ENCODE data around the gene SPATA21. TPM values are rescaled to one million over a fixed set of nuclear protein-coding genes. Genes with fewer than 3 reads are reported as not detected.
"Not testable (repeated sequence)": the region's sequence is repeated elsewhere in the genome, so short reads cannot be mapped to it uniquely, and the experiment has no call there.

SPATA21 gene
- polyA plus RNA-seq, 3 donors = not detected

- Mint-ChIP-seq H3K4me1 (peaks cover 69% of the 10 kb centered on the region), H3K4me3 (peak overlapping the region; percentile 96), H3K9me3 (no peaks in the 10 kb centered on the region), H3K27ac (peak overlapping the region; percentile 98 to 100 (median 99)), H3K27me3 (ENCODE audit: low read depth in 3 of 3) (no peaks in the 10 kb centered on the region), H3K36me3 (peaks cover 6 to 7% of the 10 kb centered on the region in 2 donors)
- WGBS (ENCODE audit: insufficient coverage) = 1% methylated on average over 18 of the region's 47 CpGs
- TF ChIP-seq, protein P1, sequence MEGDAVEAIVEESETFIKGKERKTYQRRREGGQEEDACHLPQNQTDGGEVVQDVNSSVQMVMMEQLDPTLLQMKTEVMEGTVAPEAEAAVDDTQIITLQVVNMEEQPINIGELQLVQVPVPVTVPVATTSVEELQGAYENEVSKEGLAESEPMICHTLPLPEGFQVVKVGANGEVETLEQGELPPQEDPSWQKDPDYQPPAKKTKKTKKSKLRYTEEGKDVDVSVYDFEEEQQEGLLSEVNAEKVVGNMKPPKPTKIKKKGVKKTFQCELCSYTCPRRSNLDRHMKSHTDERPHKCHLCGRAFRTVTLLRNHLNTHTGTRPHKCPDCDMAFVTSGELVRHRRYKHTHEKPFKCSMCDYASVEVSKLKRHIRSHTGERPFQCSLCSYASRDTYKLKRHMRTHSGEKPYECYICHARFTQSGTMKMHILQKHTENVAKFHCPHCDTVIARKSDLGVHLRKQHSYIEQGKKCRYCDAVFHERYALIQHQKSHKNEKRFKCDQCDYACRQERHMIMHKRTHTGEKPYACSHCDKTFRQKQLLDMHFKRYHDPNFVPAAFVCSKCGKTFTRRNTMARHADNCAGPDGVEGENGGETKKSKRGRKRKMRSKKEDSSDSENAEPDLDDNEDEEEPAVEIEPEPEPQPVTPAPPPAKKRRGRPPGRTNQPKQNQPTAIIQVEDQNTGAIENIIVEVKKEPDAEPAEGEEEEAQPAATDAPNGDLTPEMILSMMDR (IDR thresholded peaks at IDR 0.05) = no peak
- Histone ChIP-seq H3K4me2 (replicated peaks; ENCODE audit: extremely low read depth, low read length, poor library complexity, severe bottlenecking) (peak overlapping the region; percentile 87), H3K79me2 (ENCODE audit: insufficient read depth, low read length) (peaks cover 51% of the 10 kb centered on the region), H3K4me3 (replicated peaks in 1 of 3; ENCODE audit: low read depth in 2 of 3, low read length in 3 of 3) (peak overlapping the region; percentile 78 to 98 (median 87)), H3K27me3 (ENCODE audit: control insufficient read depth in 2 of 2, insufficient read depth in 2 of 2, low read length in 2 of 2) (no peaks in the 10 kb centered on the region), H3K36me3 (replicated peaks in 1 of 2; ENCODE audit: control insufficient read depth in 1 of 2, insufficient read depth in 2 of 2, low read length in 2 of 2) (no peaks in the 10 kb centered on the region), H2AFZ (ENCODE audit: insufficient read depth, low read depth, low read length, poor library complexity, severe bottlenecking) (peak overlapping the region; percentile 65), H4K20me1 (ENCODE audit: insufficient read depth, low read length) (peaks cover 49% of the 10 kb centered on the region), H3K9me3 (replicated peaks in 1 of 2; ENCODE audit: control insufficient read depth in 1 of 2, insufficient read depth in 1 of 2, low read length in 2 of 2) (no peaks in the 10 kb centered on the region), H3K9ac (ENCODE audit: insufficient read depth, low read length, poor library complexity, severe bottlenecking) (peak overlapping the region; percentile 99), H3K4me1 (ENCODE audit: control insufficient read depth in 1 of 2, insufficient read depth in 2 of 2, low read length in 2 of 2) (peaks cover 63 to 78% of the 10 kb centered on the region in 2 donors), H3K27ac (ENCODE audit: low read depth in 1 of 2, low read length in 2 of 2) (peak overlapping the region; percentile 92 to 99)
- intact Hi-C loops (cut with micrococcal nuclease) = loop anchor here in 1 of 2 donors (2.0 to 10.0 kb wide), 4 partner anchors 15 to 845 kb away; partner anchors contain the start of genes CASP9, FBXO42 and NECAP2
- DNase-seq = peak; percentile 72 to 89 (median 88)
Observed at GRCh38 chr1:16367258-16367967, 69.8 kb downstream of the SPATA21 start.

GRCh38 chr1:16366722-16367257, 70.4 kb downstream of the SPATA21 start, which contains the start of gene SZRD1:
SZRD1 (plus strand) TSS chr1:16367242; CDS start chr1:16367258, 16 bp downstream.
- Histone ChIP-seq H4K20me1 (ENCODE audit: insufficient read depth, low read length) (peaks cover 42% of the 10 kb centered on the region), H3K4me3 (replicated peaks in 1 of 3; ENCODE audit: low read depth in 2 of 3, low read length in 3 of 3) (peak within 1 kb of the TSS; percentile 78 to 98 (median 87)), H3K4me1 (ENCODE audit: control insufficient read depth in 1 of 2, insufficient read depth in 2 of 2, low read length in 2 of 2) (peaks cover 56 to 72% of the 10 kb centered on the region in 2 donors), H3K27me3 (ENCODE audit: control insufficient read depth in 2 of 2, insufficient read depth in 2 of 2, low read length in 2 of 2) (no peaks in the 10 kb centered on the region), H2AFZ (ENCODE audit: insufficient read depth, low read depth, low read length, poor library complexity, severe bottlenecking) (peak within 1 kb of the TSS; percentile 65), H3K9ac (ENCODE audit: insufficient read depth, low read length, poor library complexity, severe bottlenecking) (peak within 1 kb of the TSS; percentile 99), H3K36me3 (replicated peaks in 1 of 2; ENCODE audit: control insufficient read depth in 1 of 2, insufficient read depth in 2 of 2, low read length in 2 of 2) (no peaks in the 10 kb centered on the region), H3K27ac (ENCODE audit: low read depth in 1 of 2, low read length in 2 of 2) (peak within 1 kb of the TSS; percentile 92 to 99), H3K9me3 (replicated peaks in 1 of 2; ENCODE audit: control insufficient read depth in 1 of 2, insufficient read depth in 1 of 2, low read length in 2 of 2) (no peaks in the 10 kb centered on the region), H3K4me2 (replicated peaks; ENCODE audit: extremely low read depth, low read length, poor library complexity, severe bottlenecking) (peak within 1 kb of the TSS; percentile 87), H3K79me2 (ENCODE audit: insufficient read depth, low read length) (peaks cover 45% of the 10 kb centered on the region)
- intact Hi-C loops (cut with micrococcal nuclease) = loop anchor here in 1 of 2 donors (2.0 to 10.0 kb wide), 4 partner anchors 14 to 844 kb away; partner anchors contain the start of genes CASP9, FBXO42 and NECAP2
- Mint-ChIP-seq H3K36me3 (peaks cover 5 to 6% of the 10 kb centered on the region in 2 donors), H3K27me3 (ENCODE audit: low read depth in 3 of 3) (peaks cover 0 to under 1% (median 0%) of the 10 kb centered on the region in 3 donors), H3K9me3 (no peaks in the 10 kb centered on the region), H3K4me3 (peak within 1 kb of the TSS; percentile 96), H3K27ac (peak within 1 kb of the TSS; percentile 98 to 100 (median 99)), H3K4me1 (peaks cover 63% of the 10 kb centered on the region)
- TF ChIP-seq, protein P1 (IDR thresholded peaks at IDR 0.05) = no peak
- peak; percentile 99 for DNase-seq
- WGBS (ENCODE audit: insufficient coverage) = 0% methylated on average over 10 of the region's 24 CpGs

GRCh38 chr1:16365146-16365498, 72.1 kb downstream of the SPATA21 start:
- H3K27ac ChIP-seq (ENCODE audit: low read depth in 1 of 2, low read length in 2 of 2) = peak overlapping the region; percentile 73 to 74

More at GRCh38 chr1:16365146-16365498, 72.1 kb downstream of the SPATA21 start:
- not testable (repeated sequence) for H2AFZ ChIP-seq (ENCODE audit: insufficient read depth, low read depth, low read length, poor library complexity, severe bottlenecking); H3K36me3 Mint-ChIP-seq; H3K9me3 Mint-ChIP-seq; H3K9me3 ChIP-seq (replicated peaks in 1 of 2; ENCODE audit: control insufficient read depth in 1 of 2, insufficient read depth in 1 of 2, low read length in 2 of 2); H3K9ac ChIP-seq (ENCODE audit: insufficient read depth, low read length, poor library complexity, severe bottlenecking); H3K27me3 ChIP-seq (ENCODE audit: control insufficient read depth in 2 of 2, insufficient read depth in 2 of 2, low read length in 2 of 2); H3K4me3 Mint-ChIP-seq; H3K36me3 ChIP-seq (replicated peaks in 1 of 2; ENCODE audit: control insufficient read depth in 1 of 2, insufficient read depth in 2 of 2, low read length in 2 of 2); H3K27me3 Mint-ChIP-seq (ENCODE audit: low read depth in 3 of 3)
- Mint-ChIP-seq H3K4me1 (peaks cover 52% of the 10 kb centered on the region), H3K27ac (peak overlapping the region; percentile 87 to 97 (median 94))
- Histone ChIP-seq H3K4me3 (replicated peaks in 1 of 3; ENCODE audit: low read depth in 2 of 3, low read length in 3 of 3) (peak overlapping the region in 1 of 3 experiments; percentile 29), H4K20me1 (ENCODE audit: insufficient read depth, low read length) (peaks cover 26% of the 10 kb centered on the region), H3K79me2 (ENCODE audit: insufficient read depth, low read length) (peaks cover 28% of the 10 kb centered on the region), H3K4me1 (ENCODE audit: control insufficient read depth in 1 of 2, insufficient read depth in 2 of 2, low read length in 2 of 2) (peaks cover 47 to 57% of the 10 kb centered on the region in 2 donors), H3K4me2 (replicated peaks; ENCODE audit: extremely low read depth, low read length, poor library complexity, severe bottlenecking) (peak overlapping the region; percentile 44)
- intact Hi-C loops (cut with micrococcal nuclease) = loop anchor here in 1 of 2 donors (5.0 to 10.0 kb wide), 3 partner anchors 77 to 843 kb away; partner anchors contain the start of genes CASP9 and NECAP2
- DNase-seq = peak in 2 of 3 donors; percentile 34 to 40
- WGBS (ENCODE audit: insufficient coverage) = no CpG with 5 or more reads among the region's 3 CpGs

Measured in CD14-positive monocyte (primary cell).